Activated CD4-positive, alpha-beta T cell treated with anti-CD3 and anti-CD28 coated beads, Interleukin-2, Interleukin-4, amounts not matched to agents 100 ng/mL and 50 ng/mL, durations not matched to agents 16 hours and 8 hours (primary cell): ENCODE measurements around the gene ETV1.

ENCODE experiments used
- DNase-seq: peaks from one replicate; pipeline ENCODE4 v3.0.0-alpha.2; 2020; ENCODE audit warnings: low spot score

Gene ETV1

DNA sequence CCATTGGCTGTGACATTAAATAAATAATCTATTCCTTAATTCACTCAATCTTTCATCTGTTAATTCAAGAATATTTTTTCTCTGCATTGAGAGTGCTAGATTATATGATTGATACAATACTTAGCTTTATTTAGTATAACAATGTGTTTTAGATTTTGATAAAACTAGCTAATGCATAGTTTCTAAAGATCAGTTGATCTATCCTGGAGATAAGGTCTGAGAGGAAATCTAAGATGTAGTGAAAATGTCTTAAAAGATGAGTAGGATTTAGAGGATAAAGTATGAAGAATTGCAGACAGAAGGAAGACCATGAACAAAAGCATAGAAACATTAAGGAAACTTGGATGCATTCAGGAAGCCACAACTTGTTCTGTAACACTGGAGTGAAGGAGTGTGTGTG, 110.3 kb downstream of the ETV1 start:
- no peak for DNase-seq

DNA sequence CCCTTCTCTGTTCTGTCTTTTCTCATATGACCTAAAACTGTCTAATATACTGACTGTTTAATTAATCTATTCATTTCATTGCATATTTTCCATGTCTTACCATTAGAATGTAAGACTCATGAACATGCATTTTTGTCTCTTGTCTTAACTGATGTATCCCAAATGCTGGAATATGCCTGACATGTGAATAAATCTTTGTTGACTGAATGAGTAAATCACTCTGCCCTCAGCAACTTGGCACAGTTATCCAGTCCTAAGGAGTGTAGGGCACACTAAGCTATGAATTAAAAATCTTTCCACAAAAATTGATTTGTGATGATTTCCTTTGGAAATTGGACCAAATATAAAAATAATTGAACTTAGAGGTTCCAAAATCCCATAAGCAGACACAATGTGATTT, 111.3 kb downstream of the ETV1 start:
- no peak for DNase-seq

GRCh38 chr7:13875496-13876074, 113.9 kb downstream of the ETV1 start:
- no peak for DNase-seq

DNA sequence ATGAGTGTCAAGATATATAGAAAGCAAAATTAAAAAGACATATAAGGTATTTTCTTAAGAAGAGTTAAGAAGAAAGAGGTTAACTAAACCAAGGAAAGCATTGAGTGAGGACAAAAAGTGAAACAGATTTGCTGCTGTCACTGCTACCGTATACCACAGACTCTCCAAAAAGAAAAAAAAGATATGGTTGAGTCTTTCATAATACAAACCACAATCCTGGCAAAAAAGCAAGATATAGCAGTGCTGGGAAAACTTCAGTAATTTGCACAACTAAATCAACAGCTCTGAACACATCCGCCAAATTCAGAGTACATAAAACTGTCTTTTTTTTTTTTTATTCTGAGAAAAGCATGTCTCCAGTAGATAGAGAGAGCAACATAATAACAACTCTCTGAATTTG, 114.7 kb downstream of the ETV1 start:
- DNase-seq, result no peak

- DNase-seq, result no peak
Measured at GRCh38 chr7:13872709-13873108, 116.8 kb downstream of the ETV1 start.

DNA sequence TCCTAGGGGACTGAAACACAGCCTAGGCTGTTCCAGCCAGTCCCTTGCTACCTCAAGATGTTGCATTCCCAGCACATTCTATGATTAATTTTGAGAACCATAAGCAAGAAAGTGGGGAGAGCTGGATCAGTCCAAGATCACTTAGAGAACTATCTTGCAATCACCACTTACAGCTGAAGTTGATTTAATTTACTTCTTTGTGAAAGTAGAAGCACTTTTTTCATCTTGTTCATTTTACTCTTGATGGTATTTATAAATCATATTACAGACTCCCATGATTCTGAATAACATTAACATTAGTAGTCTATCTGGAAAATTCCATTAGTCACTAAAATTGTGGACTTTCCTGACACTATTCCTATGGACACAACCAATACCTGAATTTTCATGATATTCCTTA, 118.5 kb downstream of the ETV1 start:
- DNase-seq, result no peak

DNA sequence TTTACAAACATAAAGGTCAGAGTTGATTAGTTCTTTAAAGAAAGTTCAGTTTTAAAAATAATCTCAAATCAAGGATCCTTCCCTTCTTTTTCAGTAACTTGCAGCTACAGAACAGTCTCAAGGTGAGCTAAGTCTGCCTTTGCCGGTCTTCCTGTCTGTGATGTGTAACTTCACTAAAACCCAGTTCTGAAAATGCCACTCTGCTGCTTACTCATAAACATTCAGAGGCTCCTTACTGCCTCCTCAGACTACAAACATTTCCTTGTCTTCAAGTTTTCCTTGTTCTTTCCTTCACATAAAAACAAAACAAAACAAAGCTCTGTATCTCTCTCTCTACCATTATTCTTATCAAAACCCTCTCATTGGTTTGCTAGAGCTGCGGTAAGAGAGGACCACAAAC, 128.7 kb downstream of the ETV1 start:
- DNase-seq, result no peak

GRCh38 chr7:13856012-13856411, 133.5 kb downstream of the ETV1 start:
- DNase-seq, result no peak

GRCh38 chr7:13852281-13852968, 137.0 kb downstream of the ETV1 start:
- DNase-seq, result peak; percentile 24

GRCh38 chr7:13851736-13852135, 137.7 kb downstream of the ETV1 start:
- no peak for DNase-seq

GRCh38 chr7:13850185-13850752, 139.2 kb downstream of the ETV1 start:
- DNase-seq, result peak; percentile 83

DNA sequence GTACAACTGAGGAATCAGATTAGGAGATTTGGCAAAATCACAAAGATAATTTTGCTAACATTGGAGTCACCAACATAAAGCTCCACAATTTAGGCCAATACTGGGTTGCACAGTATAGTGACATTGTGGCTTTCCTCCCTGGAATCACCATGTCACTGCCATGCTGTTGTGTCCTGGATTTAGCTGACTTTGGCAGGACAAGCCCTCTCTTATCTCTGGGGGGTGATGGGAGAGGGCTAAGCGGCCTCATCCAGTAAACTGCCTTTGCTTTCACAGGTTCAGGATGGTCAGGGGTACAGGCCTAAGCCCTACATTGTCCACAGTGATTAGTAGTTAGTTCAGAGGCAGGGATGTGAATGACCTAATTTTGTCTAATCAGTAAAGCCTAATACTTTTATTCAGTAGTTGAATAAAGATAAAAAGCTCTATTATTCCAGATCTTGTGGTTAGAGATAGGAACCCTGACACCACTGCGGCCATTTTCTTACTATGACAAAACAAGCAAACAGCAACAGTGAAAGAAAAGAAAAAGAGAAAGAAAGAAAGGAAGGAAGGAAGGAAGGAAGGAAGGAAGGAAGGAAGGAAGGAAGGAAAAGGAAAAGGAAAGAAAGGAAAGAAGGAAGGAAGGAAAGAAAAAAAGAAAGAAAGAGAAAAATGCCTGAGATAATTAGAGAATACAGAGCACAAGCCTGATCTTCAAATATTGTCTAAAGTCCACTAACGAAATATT, 140.1 kb downstream of the ETV1 start:
- DNase-seq, result no peak

GRCh38 chr7:13848681-13849131, 140.8 kb downstream of the ETV1 start:
- no peak for DNase-seq

GRCh38 chr7:13846386-13846785, 143.1 kb downstream of the ETV1 start:
- no peak for DNase-seq

- DNase-seq, result no peak
Measured at GRCh38 chr7:13845601-13846000, 143.9 kb downstream of the ETV1 start.

DNA sequence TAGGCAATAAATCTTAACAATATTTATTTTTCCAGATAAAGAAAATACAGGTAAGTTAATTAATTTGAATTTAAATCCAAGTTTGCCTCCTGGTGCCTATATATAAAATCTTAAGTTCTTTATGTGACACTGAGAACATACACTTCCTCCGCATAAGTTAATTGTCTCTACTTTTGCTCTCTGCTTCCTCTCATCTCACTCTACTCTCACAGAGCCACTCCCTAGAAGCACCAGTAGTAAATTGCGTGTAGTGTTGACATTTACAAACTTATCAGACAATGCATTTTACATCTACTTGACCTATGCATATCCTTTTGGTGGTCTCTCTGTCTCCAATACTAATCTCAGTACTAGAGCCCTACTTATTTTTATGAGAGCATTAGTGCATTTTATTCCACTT, 144.5 kb downstream of the ETV1 start:
- no peak for DNase-seq

GRCh38 chr7:13841284-13841683, 148.2 kb downstream of the ETV1 start:
- DNase-seq, result no peak
